Stimulated activated CD8-positive, alpha-beta memory T cell treated with anti-CD3 and anti-CD28 coated beads, Interleukin-12 subunit alpha, Interleukin-12 subunit beta, amount 100 ng/mL, for 4 hours (primary cell): Measurements from ENCODE around the gene IP6K3.

Source experiments
- DNase-seq: peaks from one replicate; pipeline ENCODE4 v3.0.0-alpha.2; 2020; ENCODE audit warnings: low read depth

Gene IP6K3

GRCh38 chr6:33671744-33672072 is 75.0 kb downstream of the IP6K3 start:
- no peak for DNase-seq
